Hair follicular keratinocyte (primary cell): ENCODE results near the gene CDC14A. TPM values are rescaled to one million over a fixed set of nuclear protein-coding genes. Genes with fewer than 3 reads are reported as not detected.

Source experiments
- total RNA-seq: library from RNA; depleted of rRNA; stranded (reverse); fragments of >200 nt; gene quantifications from 2 replicates; pipeline ENCODE4 v1.2.3, GENCODE V29; 2015

Gene CDC14A
- 1.3 and 1.9 TPM in 2 replicates for total RNA-seq

GRCh38 chr1:100352267-100353070 lies at the start of gene CDC14A:
Gene CDC14A (plus strand): TSS chr1:100352506. CDS start chr1:100352955, 449 bp downstream.

Other genes starting within 250 kb of the CDC14A start
- 3.0 and 4.5 TPM in 2 replicates for gene SASS6, start 219.6 kb upstream of the CDC14A start, total RNA-seq
- gene TRMT13, start 219.3 kb upstream of the CDC14A start, total RNA-seq, result 3.4 and 10.4 TPM in 2 replicates
- gene LRRC39, start 174.2 kb upstream of the CDC14A start, total RNA-seq, result not detected in 2 replicates
- 4.0 and 5.9 TPM in 2 replicates for gene DBT, start 102.7 kb upstream of the CDC14A start, total RNA-seq
- 31.1 and 35.3 TPM in 2 replicates for gene RTCA, start 86.3 kb upstream of the CDC14A start, total RNA-seq
- gene GPR88, start 185.6 kb downstream of the CDC14A start, total RNA-seq, result not detected in 2 replicates